Esophagus squamous epithelium (tissue), 4 donors: ENCODE measurements around the gene ZNF106.

Experiments used
- POLR2A ChIP-seq, 4 donors: fragments of 450-650 bp; IDR thresholded peaks; one replicate each; pipeline ENCODE4 v1.6.1; 2017; ENCODE audit warnings: antibody characterized with exemption in 4 of 4, mild to moderate bottlenecking in 4 of 4, moderate library complexity in 3 of 4
- TF ChIP-seq, protein P1 (sequence below), 6 experiments: fragments of 450-650 bp in 4 of 6; fragments of 200-600 bp in 2 of 6; sonication (generic) in 2 of 6; IDR thresholded peaks; one replicate each; pipeline ENCODE4 v1.5.1; 2016 to 2019; ENCODE audit warnings: antibody characterized with exemption in 6 of 6, mild to moderate bottlenecking in 4 of 6, moderate library complexity in 4 of 6

DNA sequence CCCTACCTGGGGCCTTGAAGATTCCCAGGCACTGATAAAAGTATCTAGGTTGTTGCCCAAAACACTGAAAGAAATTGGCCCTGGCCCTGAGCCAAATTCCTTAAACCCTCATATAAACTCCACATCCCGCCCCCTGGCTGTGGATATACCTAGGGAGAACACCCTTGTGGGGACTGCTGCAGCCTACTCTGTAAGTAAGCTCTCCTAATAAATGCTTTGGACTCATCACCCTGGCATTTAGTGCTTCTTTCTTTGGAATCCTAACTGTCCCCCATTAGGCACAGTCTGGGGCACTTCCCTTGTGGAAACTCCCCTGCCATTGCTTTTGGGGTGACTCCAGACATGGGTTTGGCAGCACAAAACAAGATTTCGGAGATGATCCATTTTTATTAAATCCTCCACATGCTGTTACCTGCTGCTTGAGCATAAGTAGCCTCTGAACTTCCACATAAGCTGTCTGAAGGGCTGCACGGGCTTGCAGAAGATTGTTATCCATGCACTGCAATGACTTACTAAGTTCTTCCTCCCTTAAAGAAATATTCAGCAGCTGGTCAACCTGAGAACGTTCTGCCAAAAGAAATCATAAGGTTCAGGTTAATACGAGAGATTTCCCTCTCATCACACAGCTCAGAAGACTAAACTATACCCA lies 46.4 kb downstream of the ZNF106 start:
- no peak for TF ChIP-seq POLR2A (IDR thresholded peaks at IDR 0.05)
- TF ChIP-seq, protein P1, sequence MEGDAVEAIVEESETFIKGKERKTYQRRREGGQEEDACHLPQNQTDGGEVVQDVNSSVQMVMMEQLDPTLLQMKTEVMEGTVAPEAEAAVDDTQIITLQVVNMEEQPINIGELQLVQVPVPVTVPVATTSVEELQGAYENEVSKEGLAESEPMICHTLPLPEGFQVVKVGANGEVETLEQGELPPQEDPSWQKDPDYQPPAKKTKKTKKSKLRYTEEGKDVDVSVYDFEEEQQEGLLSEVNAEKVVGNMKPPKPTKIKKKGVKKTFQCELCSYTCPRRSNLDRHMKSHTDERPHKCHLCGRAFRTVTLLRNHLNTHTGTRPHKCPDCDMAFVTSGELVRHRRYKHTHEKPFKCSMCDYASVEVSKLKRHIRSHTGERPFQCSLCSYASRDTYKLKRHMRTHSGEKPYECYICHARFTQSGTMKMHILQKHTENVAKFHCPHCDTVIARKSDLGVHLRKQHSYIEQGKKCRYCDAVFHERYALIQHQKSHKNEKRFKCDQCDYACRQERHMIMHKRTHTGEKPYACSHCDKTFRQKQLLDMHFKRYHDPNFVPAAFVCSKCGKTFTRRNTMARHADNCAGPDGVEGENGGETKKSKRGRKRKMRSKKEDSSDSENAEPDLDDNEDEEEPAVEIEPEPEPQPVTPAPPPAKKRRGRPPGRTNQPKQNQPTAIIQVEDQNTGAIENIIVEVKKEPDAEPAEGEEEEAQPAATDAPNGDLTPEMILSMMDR (IDR thresholded peaks at IDR 0.05): no peak
